Loucy (cell line): ENCODE results near the gene DHRS4L2.

Source experiments
- H2AFZ ChIP-seq: fragments of 200-600 bp; sonication (generic); 2 replicates; pipeline ENCODE4 v1.6.0; 2016; ENCODE audit warnings: antibody characterized with exemption, mild to moderate bottlenecking, low read length, moderate library complexity
- H3F3A ChIP-seq: fragments of 200-600 bp; 2 replicates; pipeline ENCODE4 v1.6.0; 2016; ENCODE audit warnings: antibody characterized with exemption, low read depth, mild to moderate bottlenecking
- H3K27me3 ChIP-seq: fragments of 200-600 bp; sonication (generic); 2 replicates; pipeline ENCODE4 v1.6.1; 2014; ENCODE audit warnings: low read length, mild to moderate bottlenecking; ENCODE audit not compliant: insufficient read depth, poor library complexity, severe bottlenecking
- H3K36me3 ChIP-seq: fragments of 200-600 bp; sonication (generic); 2 replicates; pipeline ENCODE4 v1.6.1; 2016; ENCODE audit warnings: low read length; ENCODE audit not compliant: insufficient read depth
- H3K4me1 ChIP-seq: fragments of 200-600 bp; sonication (generic); 2 replicates; pipeline ENCODE4 v1.5.1; 2014; ENCODE audit warnings: low read length, mild to moderate bottlenecking; ENCODE audit not compliant: insufficient read depth, poor library complexity, severe bottlenecking
- H3K4me2 ChIP-seq: fragments of 200-600 bp; sonication (generic); 2 replicates; pipeline ENCODE4 v1.6.0; 2014; ENCODE audit warnings: antibody characterized with exemption, low read length, low read depth, mild to moderate bottlenecking; ENCODE audit not compliant: poor library complexity, severe bottlenecking
- H3K4me3 ChIP-seq: fragments of 200-600 bp; sonication (generic); 2 replicates; pipeline ENCODE4 v1.5.1; 2014; ENCODE audit warnings: low read length, mild to moderate bottlenecking, mixed read lengths; ENCODE audit not compliant: poor library complexity, severe bottlenecking
- H3K79me2 ChIP-seq: fragments of 200-600 bp; sonication (generic); 2 replicates; pipeline ENCODE4 v1.6.1; 2014; ENCODE audit warnings: low read length; ENCODE audit not compliant: insufficient read depth
- H3K9ac ChIP-seq: fragments of 200-600 bp; sonication (generic); 2 replicates; pipeline ENCODE4 v1.6.0; 2014; ENCODE audit warnings: mild to moderate bottlenecking, low read depth, low read length, moderate library complexity; ENCODE audit not compliant: poor library complexity, severe bottlenecking
- H3K9me2 ChIP-seq: fragments of 200-600 bp; sonication (generic); replicated peaks from 2 replicates; pipeline ENCODE4 v1.6.1; 2016; ENCODE audit warnings: low read depth, low read length, mixed read lengths
- H3K9me3 ChIP-seq: fragments of 200-600 bp; sonication (generic); 2 replicates; pipeline ENCODE4 v1.6.1; 2014; ENCODE audit warnings: mild to moderate bottlenecking, antibody characterized with exemption, low read length, low read depth; ENCODE audit not compliant: insufficient read depth
- H4K20me1 ChIP-seq: fragments of 200-600 bp; sonication (generic); 2 replicates; pipeline ENCODE4 v1.6.0; 2014; ENCODE audit warnings: antibody characterized with exemption, low read length, mild to moderate bottlenecking; ENCODE audit not compliant: insufficient read depth, poor library complexity, severe bottlenecking
- CTCF ChIP-seq: fragments of 200-600 bp; sonication (generic); conservative IDR thresholded peaks from 2 replicates; pipeline ENCODE4 v1.5.1; 2014; ENCODE audit warnings: mild to moderate bottlenecking, antibody characterized with exemption, low read length
- EZH2phosphoT487 ChIP-seq: fragments of 200-600 bp; IDR thresholded peaks from 2 replicates; pipeline ENCODE4 v1.6.1; 2018; ENCODE audit warnings: antibody characterized with exemption, mild to moderate bottlenecking, moderate library complexity, borderline replicate concordance

The DHRS4L2 gene

GRCh38 chr14:24051789-24052655, 63.3 kb downstream of the DHRS4L2 start, which contains the start of gene CARMIL3:
Gene CARMIL3, plus strand, starts transcription at chr14:24052009. Its CDS starts 145 bp downstream, at chr14:24052154.
- H3K9ac ChIP-seq, result peak within 1 kb of the TSS; percentile 81
- H3K4me2 ChIP-seq, result peak within 1 kb of the TSS; percentile 100
- no peak for TF ChIP-seq EZH2phosphoT487
- no peak for TF ChIP-seq CTCF

GRCh38 chr14:24052656-24053547, 64.2 kb downstream of the DHRS4L2 start:
- Histone ChIP-seq H3K9me2 (no peaks in the 10 kb centered on the region), H3K79me2 (no peaks in the 10 kb centered on the region), H3K4me3 (peak overlapping the region; percentile 87), H2AFZ (peak overlapping the region; percentile 96; the same call in 1 of the 2 replicates), H3K36me3 (no peaks in the 10 kb centered on the region), H4K20me1 (no peaks in the 10 kb centered on the region), H3K4me2 (peak overlapping the region; percentile 100), H3F3A (no peaks in the 10 kb centered on the region), H3K9me3 (no peaks in the 10 kb centered on the region), H3K9ac (no peak overlapping the region), H3K4me1 (peaks cover 17% of the 10 kb centered on the region), H3K27me3 (no peaks in the 10 kb centered on the region)
- TF ChIP-seq CTCF, result no peak

More at GRCh38 chr14:24051789-24052655, 63.3 kb downstream of the DHRS4L2 start, which contains the start of gene CARMIL3:
- Histone ChIP-seq H4K20me1 (no peaks in the 10 kb centered on the region), H3K4me3 (peak within 1 kb of the TSS; percentile 87), H3K9me3 (no peaks in the 10 kb centered on the region), H2AFZ (peak within 1 kb of the TSS; percentile 96), H3K9me2 (no peaks in the 10 kb centered on the region), H3K27me3 (no peaks in the 10 kb centered on the region), H3K79me2 (no peaks in the 10 kb centered on the region), H3K4me1 (peaks cover 17% of the 10 kb centered on the region), H3F3A (no peaks in the 10 kb centered on the region), H3K36me3 (no peaks in the 10 kb centered on the region)

- no peak overlapping the region for H2AFZ ChIP-seq
- no peak overlapping the region for H3K4me2 ChIP-seq
- H3K4me3 ChIP-seq, result no peak overlapping the region
- no peaks in the 10 kb centered on the region for H3K9me2 ChIP-seq
- no peaks in the 10 kb centered on the region for H3K9me3 ChIP-seq
- no peaks in the 10 kb centered on the region for H4K20me1 ChIP-seq
- H3K27me3 ChIP-seq, result no peaks in the 10 kb centered on the region
- H3K4me1 ChIP-seq, result peaks cover 17% of the 10 kb centered on the region
- no peak overlapping the region for H3K9ac ChIP-seq
- H3F3A ChIP-seq, result no peaks in the 10 kb centered on the region
- H3K79me2 ChIP-seq, result no peaks in the 10 kb centered on the region
- no peaks in the 10 kb centered on the region for H3K36me3 ChIP-seq
- TF ChIP-seq CTCF, result no peak
- no peak for TF ChIP-seq EZH2phosphoT487
Measured at GRCh38 chr14:24053548-24054323, 65.0 kb downstream of the DHRS4L2 start.
